Spleen (tissue), 7 donors: ENCODE results near the gene LRBA.

Experiments used
- POLR2A ChIP-seq, 3 donors: fragments of 450-650 bp; IDR thresholded peaks; one replicate each; pipeline ENCODE4 v1.5.1; 2017; ENCODE audit warnings: antibody characterized with exemption in 3 of 3, mild to moderate bottlenecking in 1 of 3
- TF ChIP-seq, protein P1 (sequence below), 11 experiments: fragments of 200-600 bp in 7 of 11; fragments of 450-650 bp in 4 of 11; sonication (generic) in 4 of 11; IDR thresholded peaks in 8 of 11; conservative IDR thresholded peaks in 3 of 11; 1 replicate in 7 of 11; 2 replicates in 4 of 11; pipeline versions ENCODE4 v1.4.0 to v1.8.0; 2016 to 2021; ENCODE audit warnings: antibody characterized with exemption in 11 of 11, inconsistent platforms in 4 of 11, mild to moderate bottlenecking in 1 of 11
- donor health status: DM: no; HTN: no; CAD: no; lungs with moderate emphysema.
- donor health status: DM: no; HTN: no; CAD: no.
- donor health status: DM: no; HTN: no; CAD: no.

DNA sequence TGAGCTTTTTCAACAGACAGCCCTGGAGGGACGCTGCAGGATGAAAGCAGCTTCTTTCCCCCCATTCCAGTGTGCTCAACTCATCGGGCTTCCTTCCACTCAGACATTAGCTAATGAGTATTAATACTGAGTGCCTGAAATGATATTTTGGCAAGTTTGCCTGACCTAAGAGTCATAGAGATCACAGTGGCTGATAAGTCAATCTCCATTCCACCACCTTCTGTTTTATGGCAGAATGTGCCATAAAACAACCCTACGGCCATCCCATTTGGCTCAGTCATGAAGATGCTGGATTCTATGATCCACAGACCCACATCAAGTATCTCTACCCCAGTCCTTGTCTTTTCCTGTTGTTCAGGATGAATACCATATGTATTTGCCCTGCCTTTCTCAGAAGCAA lies 481.4 kb downstream of the LRBA start:
- TF ChIP-seq, protein P1, sequence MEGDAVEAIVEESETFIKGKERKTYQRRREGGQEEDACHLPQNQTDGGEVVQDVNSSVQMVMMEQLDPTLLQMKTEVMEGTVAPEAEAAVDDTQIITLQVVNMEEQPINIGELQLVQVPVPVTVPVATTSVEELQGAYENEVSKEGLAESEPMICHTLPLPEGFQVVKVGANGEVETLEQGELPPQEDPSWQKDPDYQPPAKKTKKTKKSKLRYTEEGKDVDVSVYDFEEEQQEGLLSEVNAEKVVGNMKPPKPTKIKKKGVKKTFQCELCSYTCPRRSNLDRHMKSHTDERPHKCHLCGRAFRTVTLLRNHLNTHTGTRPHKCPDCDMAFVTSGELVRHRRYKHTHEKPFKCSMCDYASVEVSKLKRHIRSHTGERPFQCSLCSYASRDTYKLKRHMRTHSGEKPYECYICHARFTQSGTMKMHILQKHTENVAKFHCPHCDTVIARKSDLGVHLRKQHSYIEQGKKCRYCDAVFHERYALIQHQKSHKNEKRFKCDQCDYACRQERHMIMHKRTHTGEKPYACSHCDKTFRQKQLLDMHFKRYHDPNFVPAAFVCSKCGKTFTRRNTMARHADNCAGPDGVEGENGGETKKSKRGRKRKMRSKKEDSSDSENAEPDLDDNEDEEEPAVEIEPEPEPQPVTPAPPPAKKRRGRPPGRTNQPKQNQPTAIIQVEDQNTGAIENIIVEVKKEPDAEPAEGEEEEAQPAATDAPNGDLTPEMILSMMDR (IDR thresholded peaks at IDR 0.05 in 8 of 11, conservative IDR thresholded peaks at IDR 0.05 in 3 of 11): no peak
- TF ChIP-seq POLR2A (IDR thresholded peaks at IDR 0.05): no peak
